GM23338 (cell line): ENCODE measurements around the gene PPP6R2. TPM values are rescaled to one million over a fixed set of nuclear protein-coding genes. Genes with fewer than 3 reads are reported as not detected.

Source experiments
- ATAC-seq: fragments of 200-7000 bp; cut with Tn5 transposase; 3 replicates; pipeline ENCODE4 v1.9.1; 2020
- DNase-seq: peaks from one replicate; pipeline ENCODE4 v3.0.0-alpha.2; 2015; ENCODE audit warnings: low spot score
- H2AFZ ChIP-seq: fragments of 200-600 bp; sonication (generic); 2 replicates; pipeline ENCODE4 v1.8.0; 2016; ENCODE audit warnings: antibody characterized with exemption, mild to moderate bottlenecking, moderate library complexity
- H3F3A ChIP-seq: fragments of 200-600 bp; sonication (generic); replicated peaks from 2 replicates; pipeline ENCODE4 v1.8.0; 2017; ENCODE audit warnings: antibody characterized with exemption, mixed run types, low read depth
- H3K27ac ChIP-seq: fragments of 200-600 bp; sonication (generic); 2 replicates; pipeline ENCODE4 v1.6.1; 2016; ENCODE audit warnings: low read depth
- H3K27me3 ChIP-seq: fragments of 200-600 bp; sonication (generic); 2 replicates; pipeline ENCODE4 v1.8.0; 2016; ENCODE audit warnings: mild to moderate bottlenecking, mixed run types, moderate library complexity; ENCODE audit not compliant: insufficient read depth
- H3K36me3 ChIP-seq: fragments of 200-600 bp; sonication (generic); 2 replicates; pipeline ENCODE4 v1.8.0; 2016; ENCODE audit warnings: mild to moderate bottlenecking; ENCODE audit not compliant: insufficient read depth
- H3K4me1 ChIP-seq: fragments of 200-600 bp; sonication (generic); 2 replicates; pipeline ENCODE4 v1.8.0; 2016; ENCODE audit warnings: mild to moderate bottlenecking, moderate library complexity; ENCODE audit not compliant: insufficient read depth
- H3K4me2 ChIP-seq: fragments of 200-600 bp; sonication (generic); 2 replicates; pipeline ENCODE4 v1.7.1; 2017; ENCODE audit warnings: mixed run types
- H3K4me3 ChIP-seq: fragments of 200-600 bp; sonication (generic); 2 replicates; pipeline ENCODE4 v1.6.1; 2016; ENCODE audit warnings: mixed run types
- H3K79me2 ChIP-seq: fragments of 200-600 bp; sonication (generic); replicated peaks from 2 replicates; pipeline ENCODE4 v1.8.0; 2017; ENCODE audit warnings: mild to moderate bottlenecking; ENCODE audit not compliant: insufficient read depth
- H3K9me2 ChIP-seq: fragments of 200-600 bp; sonication (generic); 2 replicates; pipeline ENCODE4 v1.8.0; 2017; ENCODE audit not compliant: insufficient read depth
- H4K20me1 ChIP-seq: fragments of 200-600 bp; sonication (generic); replicated peaks from 2 replicates; pipeline ENCODE4 v1.8.0; 2017; ENCODE audit warnings: mild to moderate bottlenecking; ENCODE audit not compliant: insufficient read depth
- H3K27ac Mint-ChIP-seq: 2 replicates; pipeline ENCODE4 v1.8.0; 2020; ENCODE audit warnings: inconsistent platforms, mild to moderate bottlenecking, moderate library complexity, mixed read lengths
- H3K27me3 Mint-ChIP-seq: 3 replicates; pipeline ENCODE4 v1.8.0; 2022; ENCODE audit warnings: low read depth, mild to moderate bottlenecking, moderate library complexity, mixed read lengths, inconsistent platforms; ENCODE audit not compliant: insufficient read depth, poor library complexity
- H3K36me3 Mint-ChIP-seq: 3 replicates; pipeline ENCODE4 v1.8.0; 2021; ENCODE audit warnings: low read depth, mild to moderate bottlenecking, inconsistent platforms, moderate library complexity, mixed read lengths
- H3K4me1 Mint-ChIP-seq: 3 replicates; pipeline ENCODE4 v1.8.0; 2020; ENCODE audit warnings: mild to moderate bottlenecking, inconsistent platforms, mixed read lengths
- H3K4me3 Mint-ChIP-seq: 3 replicates; pipeline ENCODE4 v1.8.0; 2021; ENCODE audit warnings: moderate library complexity, mild to moderate bottlenecking, inconsistent platforms, mixed read lengths
- H3K9me3 Mint-ChIP-seq: 3 replicates; pipeline ENCODE4 v1.8.0; 2020; ENCODE audit warnings: moderate library complexity, mild to moderate bottlenecking, inconsistent platforms, mixed read lengths
- CREB1 ChIP-seq: fragments of 250-450 bp; sonication (Bioruptor Pico); IDR thresholded peaks from 2 replicates; pipeline ENCODE4 v1.5.0; 2020; ENCODE audit warnings: low read depth, mild to moderate bottlenecking, moderate library complexity
- ETS1 ChIP-seq: IDR thresholded peaks from 2 replicates; pipeline ENCODE4 v1.6.1; 2016; ENCODE audit warnings: antibody characterized with exemption
- EZH2 ChIP-seq: fragments of 200-600 bp; sonication (generic); IDR thresholded peaks from one replicate; pipeline ENCODE4 v1.8.0; 2017; ENCODE audit warnings: antibody characterized with exemption, mild to moderate bottlenecking, low read depth; ENCODE audit not compliant: unreplicated experiment
- EZH2phosphoT487 ChIP-seq: fragments of 200-600 bp; sonication (generic); IDR thresholded peaks from one replicate; pipeline ENCODE4 v1.8.1; 2018; ENCODE audit warnings: antibody characterized with exemption; ENCODE audit not compliant: unreplicated experiment
- JUNB ChIP-seq: IDR thresholded peaks from one replicate; pipeline ENCODE4 v1.6.1; 2016; ENCODE audit warnings: antibody characterized with exemption; ENCODE audit not compliant: unreplicated experiment
- NANOG ChIP-seq: IDR thresholded peaks from 2 replicates; pipeline ENCODE4 v1.6.1; 2016; ENCODE audit warnings: antibody characterized with exemption, borderline replicate concordance
- polyA plus RNA-seq: library from polyadenylated mRNA; unstranded; fragments of >200 nt; fragmentation: Nextera tagmentation; extraction: Ambion mirVana; gene quantifications from 2 replicates; pipeline ENCODE4 v1.2.1, GENCODE V29; 2016
- total RNA-seq: library from RNA; depleted of rRNA; stranded (reverse); fragments of >200 nt; shearing (Covaris generic); gene quantifications from 2 replicates; pipeline ENCODE4 v1.2.3, GENCODE V29; 2014
- TF ChIP-seq, protein P1 (sequence below), 2 experiments: fragments of 200-600 bp in 1 of 2; sonication (generic) in 1 of 2; conservative IDR thresholded peaks; 2 replicates each; pipeline versions ENCODE4 v1.5.1 to v1.6.1; 2016 to 2017; ENCODE audit warnings: antibody characterized with exemption in 2 of 2, low read depth in 2 of 2, mild to moderate bottlenecking in 2 of 2, moderate library complexity in 1 of 2
- TF ChIP-seq, protein P2 (sequence below): IDR thresholded peaks from one replicate; pipeline ENCODE4 v1.6.1; 2018; ENCODE audit warnings: antibody characterized with exemption; ENCODE audit not compliant: unreplicated experiment
- TF ChIP-seq, protein P3 (sequence below): fragments of 250-450 bp; sonication (Bioruptor Pico); IDR thresholded peaks from 2 replicates; pipeline ENCODE4 v1.5.0; 2020; ENCODE audit warnings: mild to moderate bottlenecking, moderate library complexity

PPP6R2 gene
- total and polyA plus RNA-seq, 2 experiments from 2014 or later: 11.9 to 45.8 TPM

DNA sequence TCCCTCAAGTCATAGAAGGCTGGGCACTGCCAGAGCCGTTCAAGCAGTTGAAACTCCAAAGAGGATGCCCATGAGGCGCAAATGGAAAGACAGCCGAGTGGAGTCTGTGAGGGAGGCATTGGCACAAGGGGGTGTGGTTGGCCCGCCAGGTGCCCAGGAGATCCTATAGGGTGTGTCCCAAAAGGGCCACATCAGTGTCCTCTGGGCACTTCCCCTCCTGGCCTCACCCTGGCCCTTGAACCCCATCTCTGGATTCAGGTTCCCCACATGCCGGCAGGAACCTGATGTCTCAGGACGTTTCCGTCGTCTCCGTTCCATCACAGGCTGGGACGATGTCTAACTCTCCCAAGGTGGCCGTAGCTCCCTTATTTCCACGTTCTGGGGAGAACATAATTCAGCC is 77.5 kb downstream of the PPP6R2 start (continued):
- no peak for TF ChIP-seq EZH2phosphoT487
- TF ChIP-seq JUNB: no peak
- TF ChIP-seq, protein P1, sequence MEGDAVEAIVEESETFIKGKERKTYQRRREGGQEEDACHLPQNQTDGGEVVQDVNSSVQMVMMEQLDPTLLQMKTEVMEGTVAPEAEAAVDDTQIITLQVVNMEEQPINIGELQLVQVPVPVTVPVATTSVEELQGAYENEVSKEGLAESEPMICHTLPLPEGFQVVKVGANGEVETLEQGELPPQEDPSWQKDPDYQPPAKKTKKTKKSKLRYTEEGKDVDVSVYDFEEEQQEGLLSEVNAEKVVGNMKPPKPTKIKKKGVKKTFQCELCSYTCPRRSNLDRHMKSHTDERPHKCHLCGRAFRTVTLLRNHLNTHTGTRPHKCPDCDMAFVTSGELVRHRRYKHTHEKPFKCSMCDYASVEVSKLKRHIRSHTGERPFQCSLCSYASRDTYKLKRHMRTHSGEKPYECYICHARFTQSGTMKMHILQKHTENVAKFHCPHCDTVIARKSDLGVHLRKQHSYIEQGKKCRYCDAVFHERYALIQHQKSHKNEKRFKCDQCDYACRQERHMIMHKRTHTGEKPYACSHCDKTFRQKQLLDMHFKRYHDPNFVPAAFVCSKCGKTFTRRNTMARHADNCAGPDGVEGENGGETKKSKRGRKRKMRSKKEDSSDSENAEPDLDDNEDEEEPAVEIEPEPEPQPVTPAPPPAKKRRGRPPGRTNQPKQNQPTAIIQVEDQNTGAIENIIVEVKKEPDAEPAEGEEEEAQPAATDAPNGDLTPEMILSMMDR (conservative IDR thresholded peaks at IDR 0.05; ENCODE audit: low read depth in 2 of 2): no peak
- TF ChIP-seq ETS1: no peak
- TF ChIP-seq NANOG: no peak
- TF ChIP-seq, protein P2, sequence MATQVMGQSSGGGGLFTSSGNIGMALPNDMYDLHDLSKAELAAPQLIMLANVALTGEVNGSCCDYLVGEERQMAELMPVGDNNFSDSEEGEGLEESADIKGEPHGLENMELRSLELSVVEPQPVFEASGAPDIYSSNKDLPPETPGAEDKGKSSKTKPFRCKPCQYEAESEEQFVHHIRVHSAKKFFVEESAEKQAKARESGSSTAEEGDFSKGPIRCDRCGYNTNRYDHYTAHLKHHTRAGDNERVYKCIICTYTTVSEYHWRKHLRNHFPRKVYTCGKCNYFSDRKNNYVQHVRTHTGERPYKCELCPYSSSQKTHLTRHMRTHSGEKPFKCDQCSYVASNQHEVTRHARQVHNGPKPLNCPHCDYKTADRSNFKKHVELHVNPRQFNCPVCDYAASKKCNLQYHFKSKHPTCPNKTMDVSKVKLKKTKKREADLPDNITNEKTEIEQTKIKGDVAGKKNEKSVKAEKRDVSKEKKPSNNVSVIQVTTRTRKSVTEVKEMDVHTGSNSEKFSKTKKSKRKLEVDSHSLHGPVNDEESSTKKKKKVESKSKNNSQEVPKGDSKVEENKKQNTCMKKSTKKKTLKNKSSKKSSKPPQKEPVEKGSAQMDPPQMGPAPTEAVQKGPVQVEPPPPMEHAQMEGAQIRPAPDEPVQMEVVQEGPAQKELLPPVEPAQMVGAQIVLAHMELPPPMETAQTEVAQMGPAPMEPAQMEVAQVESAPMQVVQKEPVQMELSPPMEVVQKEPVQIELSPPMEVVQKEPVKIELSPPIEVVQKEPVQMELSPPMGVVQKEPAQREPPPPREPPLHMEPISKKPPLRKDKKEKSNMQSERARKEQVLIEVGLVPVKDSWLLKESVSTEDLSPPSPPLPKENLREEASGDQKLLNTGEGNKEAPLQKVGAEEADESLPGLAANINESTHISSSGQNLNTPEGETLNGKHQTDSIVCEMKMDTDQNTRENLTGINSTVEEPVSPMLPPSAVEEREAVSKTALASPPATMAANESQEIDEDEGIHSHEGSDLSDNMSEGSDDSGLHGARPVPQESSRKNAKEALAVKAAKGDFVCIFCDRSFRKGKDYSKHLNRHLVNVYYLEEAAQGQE: no peak
- no peak for TF ChIP-seq CREB1 (CRISPR knock-in tag)
- TF ChIP-seq EZH2: no peak

DNA sequence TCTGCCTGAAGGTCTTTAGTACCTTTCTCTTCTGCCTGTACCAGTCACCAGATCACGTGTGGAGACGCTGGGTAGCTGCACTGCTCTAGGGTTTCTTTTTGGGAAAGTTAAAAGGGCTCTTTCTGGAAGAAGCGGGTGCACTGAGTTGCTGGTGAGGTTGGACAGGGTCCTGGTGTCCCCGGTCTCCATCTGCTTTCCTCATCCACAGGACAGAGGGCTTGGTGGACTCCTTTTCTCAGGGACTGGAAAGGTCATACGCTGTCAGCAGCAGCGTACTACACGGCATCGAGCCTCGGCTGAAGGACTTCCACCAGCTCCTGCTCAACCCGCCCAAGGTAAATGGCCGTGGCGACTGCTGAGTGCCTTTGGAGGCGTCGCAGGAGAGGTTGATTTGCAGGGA is 78.9 kb downstream of the PPP6R2 start:
- DNase-seq: no peak
- peaks cover 58% of the 10 kb centered on the region for H3K36me3 Mint-ChIP-seq
- no peak overlapping the region for H3K27ac ChIP-seq
- no peak overlapping the region for H2AFZ ChIP-seq
- no peaks in the 10 kb centered on the region for H3F3A ChIP-seq
- no peak overlapping the region for H3K4me3 Mint-ChIP-seq
- no peaks in the 10 kb centered on the region for H3K4me1 ChIP-seq
- H3K9me2 ChIP-seq: no peaks in the 10 kb centered on the region
- H3K27me3 ChIP-seq: no peaks in the 10 kb centered on the region
- H3K9me3 Mint-ChIP-seq: no peaks in the 10 kb centered on the region
- no peaks in the 10 kb centered on the region for H3K79me2 ChIP-seq
- no peak overlapping the region for H3K4me2 ChIP-seq
- no peaks in the 10 kb centered on the region for H3K27me3 Mint-ChIP-seq
- H3K4me1 Mint-ChIP-seq: no peaks in the 10 kb centered on the region
- peaks cover 9% of the 10 kb centered on the region for H3K36me3 ChIP-seq
- no peak for ATAC-seq
- H3K4me3 ChIP-seq: no peak overlapping the region
- H3K27ac Mint-ChIP-seq: no peak overlapping the region
- H4K20me1 ChIP-seq: peaks cover 6% of the 10 kb centered on the region
- TF ChIP-seq, protein P3, sequence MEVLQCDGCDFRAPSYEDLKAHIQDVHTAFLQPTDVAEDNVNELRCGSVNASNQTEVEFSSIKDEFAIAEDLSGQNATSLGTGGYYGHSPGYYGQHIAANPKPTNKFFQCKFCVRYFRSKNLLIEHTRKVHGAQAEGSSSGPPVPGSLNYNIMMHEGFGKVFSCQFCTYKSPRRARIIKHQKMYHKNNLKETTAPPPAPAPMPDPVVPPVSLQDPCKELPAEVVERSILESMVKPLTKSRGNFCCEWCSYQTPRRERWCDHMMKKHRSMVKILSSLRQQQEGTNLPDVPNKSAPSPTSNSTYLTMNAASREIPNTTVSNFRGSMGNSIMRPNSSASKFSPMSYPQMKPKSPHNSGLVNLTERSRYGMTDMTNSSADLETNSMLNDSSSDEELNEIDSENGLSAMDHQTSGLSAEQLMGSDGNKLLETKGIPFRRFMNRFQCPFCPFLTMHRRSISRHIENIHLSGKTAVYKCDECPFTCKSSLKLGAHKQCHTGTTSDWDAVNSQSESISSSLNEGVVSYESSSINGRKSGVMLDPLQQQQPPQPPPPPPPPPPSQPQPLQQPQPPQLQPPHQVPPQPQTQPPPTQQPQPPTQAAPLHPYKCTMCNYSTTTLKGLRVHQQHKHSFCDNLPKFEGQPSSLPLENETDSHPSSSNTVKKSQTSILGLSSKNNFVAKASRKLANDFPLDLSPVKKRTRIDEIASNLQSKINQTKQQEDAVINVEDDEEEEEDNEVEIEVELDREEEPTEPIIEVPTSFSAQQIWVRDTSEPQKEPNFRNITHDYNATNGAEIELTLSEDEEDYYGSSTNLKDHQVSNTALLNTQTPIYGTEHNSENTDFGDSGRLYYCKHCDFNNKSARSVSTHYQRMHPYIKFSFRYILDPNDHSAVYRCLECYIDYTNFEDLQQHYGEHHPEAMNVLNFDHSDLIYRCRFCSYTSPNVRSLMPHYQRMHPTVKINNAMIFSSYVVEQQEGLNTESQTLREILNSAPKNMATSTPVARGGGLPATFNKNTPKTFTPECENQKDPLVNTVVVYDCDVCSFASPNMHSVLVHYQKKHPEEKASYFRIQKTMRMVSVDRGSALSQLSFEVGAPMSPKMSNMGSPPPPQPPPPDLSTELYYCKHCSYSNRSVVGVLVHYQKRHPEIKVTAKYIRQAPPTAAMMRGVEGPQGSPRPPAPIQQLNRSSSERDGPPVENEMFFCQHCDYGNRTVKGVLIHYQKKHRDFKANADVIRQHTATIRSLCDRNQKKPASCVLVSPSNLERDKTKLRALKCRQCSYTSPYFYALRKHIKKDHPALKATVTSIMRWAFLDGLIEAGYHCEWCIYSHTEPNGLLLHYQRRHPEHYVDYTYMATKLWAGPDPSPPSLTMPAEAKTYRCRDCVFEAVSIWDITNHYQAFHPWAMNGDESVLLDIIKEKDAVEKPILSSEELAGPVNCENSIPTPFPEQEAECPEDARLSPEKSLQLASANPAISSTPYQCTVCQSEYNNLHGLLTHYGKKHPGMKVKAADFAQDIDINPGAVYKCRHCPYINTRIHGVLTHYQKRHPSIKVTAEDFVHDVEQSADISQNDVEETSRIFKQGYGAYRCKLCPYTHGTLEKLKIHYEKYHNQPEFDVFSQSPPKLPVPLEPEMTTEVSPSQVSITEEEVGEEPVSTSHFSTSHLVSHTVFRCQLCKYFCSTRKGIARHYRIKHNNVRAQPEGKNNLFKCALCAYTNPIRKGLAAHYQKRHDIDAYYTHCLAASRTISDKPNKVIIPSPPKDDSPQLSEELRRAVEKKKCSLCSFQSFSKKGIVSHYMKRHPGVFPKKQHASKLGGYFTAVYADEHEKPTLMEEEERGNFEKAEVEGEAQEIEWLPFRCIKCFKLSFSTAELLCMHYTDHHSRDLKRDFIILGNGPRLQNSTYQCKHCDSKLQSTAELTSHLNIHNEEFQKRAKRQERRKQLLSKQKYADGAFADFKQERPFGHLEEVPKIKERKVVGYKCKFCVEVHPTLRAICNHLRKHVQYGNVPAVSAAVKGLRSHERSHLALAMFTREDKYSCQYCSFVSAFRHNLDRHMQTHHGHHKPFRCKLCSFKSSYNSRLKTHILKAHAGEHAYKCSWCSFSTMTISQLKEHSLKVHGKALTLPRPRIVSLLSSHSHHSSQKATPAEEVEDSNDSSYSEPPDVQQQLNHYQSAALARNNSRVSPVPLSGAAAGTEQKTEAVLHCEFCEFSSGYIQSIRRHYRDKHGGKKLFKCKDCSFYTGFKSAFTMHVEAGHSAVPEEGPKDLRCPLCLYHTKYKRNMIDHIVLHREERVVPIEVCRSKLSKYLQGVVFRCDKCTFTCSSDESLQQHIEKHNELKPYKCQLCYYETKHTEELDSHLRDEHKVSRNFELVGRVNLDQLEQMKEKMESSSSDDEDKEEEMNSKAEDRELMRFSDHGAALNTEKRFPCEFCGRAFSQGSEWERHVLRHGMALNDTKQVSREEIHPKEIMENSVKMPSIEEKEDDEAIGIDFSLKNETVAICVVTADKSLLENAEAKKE (CRISPR knock-in tag): no peak
- TF ChIP-seq ETS1: no peak
